ENCODE measurements around the gene TKFC.

TKFC gene, protein sequence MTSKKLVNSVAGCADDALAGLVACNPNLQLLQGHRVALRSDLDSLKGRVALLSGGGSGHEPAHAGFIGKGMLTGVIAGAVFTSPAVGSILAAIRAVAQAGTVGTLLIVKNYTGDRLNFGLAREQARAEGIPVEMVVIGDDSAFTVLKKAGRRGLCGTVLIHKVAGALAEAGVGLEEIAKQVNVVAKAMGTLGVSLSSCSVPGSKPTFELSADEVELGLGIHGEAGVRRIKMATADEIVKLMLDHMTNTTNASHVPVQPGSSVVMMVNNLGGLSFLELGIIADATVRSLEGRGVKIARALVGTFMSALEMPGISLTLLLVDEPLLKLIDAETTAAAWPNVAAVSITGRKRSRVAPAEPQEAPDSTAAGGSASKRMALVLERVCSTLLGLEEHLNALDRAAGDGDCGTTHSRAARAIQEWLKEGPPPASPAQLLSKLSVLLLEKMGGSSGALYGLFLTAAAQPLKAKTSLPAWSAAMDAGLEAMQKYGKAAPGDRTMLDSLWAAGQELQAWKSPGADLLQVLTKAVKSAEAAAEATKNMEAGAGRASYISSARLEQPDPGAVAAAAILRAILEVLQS

DNA sequence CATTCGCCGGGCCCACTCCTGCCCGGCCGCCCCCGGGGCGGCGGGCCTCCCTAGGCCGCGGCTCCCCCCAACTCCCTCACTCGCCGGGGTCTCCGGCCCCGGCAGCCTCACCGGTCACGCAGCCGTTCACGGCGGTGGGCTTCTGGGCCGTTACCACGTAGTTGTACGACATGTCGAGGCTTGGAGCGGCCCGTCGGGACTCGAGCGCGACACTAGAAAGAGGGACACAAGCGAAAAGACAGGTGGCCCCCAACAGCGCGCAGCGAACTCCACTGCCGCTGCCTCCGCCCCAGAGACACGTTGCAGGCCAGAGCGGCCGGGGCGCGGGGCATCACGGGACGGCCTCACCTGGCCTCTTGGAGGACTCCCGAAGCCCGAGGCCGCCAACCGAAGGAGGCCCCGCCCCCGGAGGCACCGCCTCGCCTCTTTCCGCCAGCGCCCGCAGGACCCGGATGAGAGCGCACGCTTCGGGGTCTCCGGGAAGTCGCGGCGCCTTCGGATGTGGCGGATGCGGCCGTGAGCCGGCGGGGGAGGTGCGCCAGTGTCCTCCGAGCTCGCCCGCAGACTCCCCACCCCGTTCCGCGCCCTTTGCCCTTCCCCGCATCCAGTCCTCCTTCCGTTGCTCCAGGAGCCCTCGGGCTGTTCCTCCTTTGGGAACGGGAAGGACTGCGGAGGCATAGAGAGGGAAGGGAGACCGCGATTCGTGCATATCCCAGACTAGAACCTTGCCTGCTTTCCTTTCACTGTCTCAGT lies at the start of gene TKFC, which contains the start of gene DDB1:
TSS of gene TKFC (plus strand) at position 432 of the 753 bp plus-strand sequence. CDS start 1,501 bp downstream, outside the sequence.
TSS of gene DDB1 (minus strand) at position 309 of the 753 bp plus-strand sequence. CDS start at position 172, 137 bp downstream.
- peak; percentile 56 for DNase-seq

DNA sequence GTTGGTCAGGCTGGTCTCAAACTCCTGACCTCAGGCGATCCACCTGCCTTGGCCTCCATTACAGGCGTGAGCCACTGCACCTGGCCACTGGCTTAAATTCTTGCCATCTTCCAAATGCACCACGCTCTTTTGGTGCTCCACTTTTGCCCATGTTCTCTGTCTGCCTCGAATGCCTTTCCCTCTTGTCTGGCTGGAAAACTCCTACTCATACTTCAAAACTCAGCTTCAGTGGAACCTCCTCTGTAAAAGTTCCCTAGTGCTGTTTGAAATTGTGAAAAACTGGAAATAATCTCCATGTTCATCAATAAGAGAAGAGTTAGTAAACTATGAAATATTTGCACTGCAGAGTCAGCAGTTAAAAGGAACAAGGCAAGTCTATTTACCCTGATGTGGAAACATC lies 49.4 kb upstream of the TKFC start:
- DNase-seq = no peak

DNA sequence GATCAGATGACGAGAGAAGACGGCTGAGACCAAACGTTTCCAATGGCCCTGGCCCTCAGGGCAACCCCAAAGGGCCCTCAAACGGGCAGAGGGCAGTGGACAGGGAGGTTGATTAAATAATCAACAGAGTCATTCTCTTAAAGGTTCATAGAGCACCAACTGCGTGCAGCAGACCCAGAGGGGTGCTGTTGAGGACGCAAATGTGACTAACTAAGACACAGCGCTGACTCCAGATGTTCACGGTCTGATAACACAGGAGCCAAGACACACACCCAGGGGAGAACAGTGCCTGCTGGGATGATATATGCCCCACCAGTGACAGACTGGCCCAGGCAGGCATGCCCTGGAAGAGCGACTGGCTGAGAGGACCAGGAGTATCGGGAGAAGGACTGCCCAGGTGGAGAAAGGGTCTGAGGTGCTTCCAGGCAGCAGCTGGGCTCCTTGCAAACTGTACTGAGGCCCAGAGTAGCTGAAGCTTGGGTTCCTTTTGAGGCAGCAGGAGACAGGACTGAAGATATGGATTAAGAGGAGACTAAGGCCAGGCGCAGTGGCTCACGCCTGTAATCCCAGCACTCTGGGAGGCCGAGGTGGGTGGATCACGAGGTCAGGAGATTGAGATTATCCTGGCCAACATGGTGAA lies 45.6 kb upstream of the TKFC start:
- no peak for DNase-seq

DNA sequence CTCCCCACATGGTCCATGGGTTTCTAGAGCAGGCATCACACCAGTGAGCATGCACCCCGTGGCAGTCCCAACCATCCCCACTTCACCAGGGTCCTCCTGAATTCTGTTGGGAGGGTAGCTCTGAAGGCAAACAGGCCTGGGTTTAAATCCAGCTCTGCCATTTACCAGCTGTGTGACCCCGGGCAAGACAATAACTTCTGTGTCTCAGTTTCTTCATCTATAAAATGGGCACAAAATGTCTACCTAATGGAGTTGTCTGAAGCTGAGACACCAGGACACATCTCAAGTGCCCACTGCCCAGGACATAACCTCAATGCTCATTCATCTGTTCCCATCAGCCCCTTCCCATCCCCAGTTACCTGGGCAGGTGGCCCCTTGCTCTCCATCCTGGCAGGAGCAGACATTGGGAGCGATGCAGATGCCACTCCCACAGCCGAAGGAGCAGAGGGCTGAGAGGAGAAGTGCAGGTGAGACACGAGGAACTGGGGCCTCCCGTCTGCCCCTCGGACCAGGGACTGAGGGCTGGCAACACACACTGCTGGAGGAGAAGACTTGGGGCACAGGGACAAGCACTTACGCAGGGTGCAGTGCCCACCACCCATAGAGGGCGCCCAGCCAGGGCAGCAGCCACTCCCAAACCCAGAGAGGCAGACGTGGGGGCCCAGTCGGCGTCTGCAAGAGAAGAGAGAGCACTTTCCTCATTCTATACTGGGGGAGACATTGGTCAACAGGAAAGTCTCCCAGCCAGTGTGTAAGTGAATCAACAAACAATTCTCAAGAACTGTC lies 41.9 kb upstream of the TKFC start:
- DNase-seq = no peak

DNA sequence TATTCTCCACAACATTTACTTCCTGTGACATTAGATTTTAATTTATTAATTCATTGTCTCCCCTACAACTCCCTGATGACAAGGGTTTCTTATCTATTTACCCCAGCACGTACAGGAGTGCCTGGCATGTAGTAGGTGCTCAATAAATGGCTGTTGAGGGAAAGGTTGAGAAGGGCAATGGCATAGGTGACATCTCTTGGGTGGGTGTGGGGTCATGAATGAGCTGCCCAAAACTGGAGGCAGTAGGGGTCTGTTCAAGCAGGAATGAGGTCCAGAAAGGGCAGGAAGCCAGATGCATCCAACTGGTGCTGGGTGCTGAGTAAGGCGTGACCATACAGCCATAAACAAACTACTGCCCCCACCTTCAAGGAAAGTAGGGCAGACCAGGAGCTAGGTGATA lies 40.7 kb upstream of the TKFC start:
- no peak for DNase-seq

DNA sequence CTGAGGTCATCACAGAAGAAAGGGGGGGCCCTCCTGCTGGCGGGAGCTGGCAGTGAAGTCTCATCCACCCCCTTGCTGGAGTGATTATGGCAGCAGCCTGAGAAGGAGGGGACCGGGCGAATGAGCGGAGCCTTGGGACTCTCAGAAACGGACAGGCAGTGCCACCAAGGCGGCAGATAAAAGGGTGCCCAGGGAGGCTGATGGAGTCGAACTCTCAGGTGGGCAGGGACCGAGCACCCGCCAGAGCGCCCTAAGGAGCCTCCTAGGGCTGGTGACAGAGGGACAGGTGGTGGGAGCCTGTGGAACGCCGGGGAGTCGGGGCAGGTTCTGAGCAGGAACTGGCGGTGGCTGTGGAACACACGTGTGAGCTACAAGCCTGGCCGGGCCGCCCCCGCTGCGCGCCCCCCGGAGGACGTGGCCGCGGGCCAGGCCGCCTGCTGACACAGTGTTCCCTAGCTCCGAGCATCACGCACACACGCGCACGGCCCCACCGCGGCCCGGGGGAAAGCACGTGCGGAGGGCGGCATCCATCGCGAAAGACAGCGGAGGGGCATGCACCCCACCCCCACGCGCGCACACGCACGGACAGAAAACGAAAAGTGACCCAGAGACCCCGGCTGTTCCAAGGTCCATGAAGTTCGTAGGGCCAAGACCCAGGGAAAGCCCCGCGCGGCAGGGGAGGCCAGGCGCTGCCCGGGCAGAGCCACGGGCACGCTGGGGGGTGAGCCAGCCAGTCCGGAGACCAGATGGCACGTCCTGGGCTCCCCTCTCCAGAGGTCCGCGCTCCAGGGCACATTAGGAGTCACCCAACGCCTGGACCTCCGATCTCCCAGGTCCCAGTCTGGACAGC lies 38.9 kb upstream of the TKFC start:
- DNase-seq = no peak

GRCh38 chr11:61294717-61295595 lies 38.1 kb upstream of the TKFC start, which contains the start of gene VWCE:
VWCE (minus strand) TSS chr11:61295316; CDS start chr11:61295037, 279 bp downstream.
- no peak for DNase-seq

DNA sequence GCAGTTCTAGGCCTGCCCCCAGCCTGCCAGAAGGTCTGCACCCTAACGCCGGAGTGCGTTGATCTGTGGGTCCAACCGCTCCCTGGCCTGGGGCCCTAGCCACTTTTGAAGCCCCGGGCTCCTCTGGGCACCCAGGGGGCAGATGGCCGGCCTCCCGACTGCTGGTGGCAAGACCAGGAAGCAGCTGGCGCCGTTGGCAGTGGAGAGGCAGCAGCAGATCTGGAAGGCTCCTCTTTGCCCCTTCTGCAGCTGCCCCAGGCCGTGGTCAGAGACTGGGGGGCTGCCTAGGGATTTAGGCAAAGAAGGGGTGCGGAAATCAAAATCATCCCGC lies 37.5 kb upstream of the TKFC start:
- no peak for DNase-seq

GRCh38 chr11:61297341-61297740 lies 35.7 kb upstream of the TKFC start:
- peak; percentile 47 for DNase-seq

DNA sequence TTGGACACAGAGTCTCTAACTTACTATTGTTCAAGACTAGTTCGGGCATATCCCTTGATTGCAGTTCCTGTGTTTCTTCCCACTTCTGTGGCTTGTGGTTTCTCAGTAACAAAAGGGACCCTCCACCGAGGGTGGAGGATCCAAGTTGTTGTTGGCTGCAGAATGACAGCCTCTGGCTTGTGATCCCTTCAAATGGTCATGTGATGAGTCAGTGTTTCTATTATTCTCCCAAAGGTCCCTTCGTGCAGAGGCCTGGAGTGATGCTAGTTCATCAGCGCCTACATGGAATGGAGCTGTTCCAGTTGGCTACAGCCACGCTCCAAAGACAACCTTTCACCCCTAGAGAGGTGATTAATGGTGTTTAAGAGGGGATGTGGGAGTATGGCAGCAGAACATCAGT lies 35.3 kb upstream of the TKFC start:
- DNase-seq = peak; percentile 89

DNA sequence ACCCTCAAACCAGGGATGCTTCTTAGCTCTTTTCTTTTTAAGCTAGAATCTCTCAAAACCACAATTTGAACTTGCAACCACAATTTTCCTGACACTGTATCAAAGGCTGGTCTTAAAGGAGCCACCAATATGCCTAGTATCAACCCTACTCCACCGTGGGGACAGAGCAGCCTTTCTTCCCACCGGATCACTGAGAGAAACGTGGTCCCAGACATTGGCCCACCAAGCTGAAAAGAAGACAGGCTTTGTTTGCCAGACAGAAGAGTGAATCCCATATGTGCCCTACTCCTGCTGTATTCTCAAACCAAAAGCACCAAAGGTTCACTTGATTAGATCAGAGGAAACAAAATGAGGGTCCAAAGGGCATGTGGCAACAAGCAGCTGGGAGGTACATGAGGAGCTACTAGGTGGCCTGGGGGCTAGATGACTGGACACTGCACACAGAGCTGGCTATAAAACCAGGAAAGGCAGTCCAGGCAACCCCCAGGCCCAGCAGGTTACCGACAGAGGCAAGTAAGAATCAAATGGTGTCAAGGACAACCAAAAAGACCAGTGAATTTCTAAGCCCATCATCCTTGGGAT lies 34.3 kb upstream of the TKFC start:
- no peak for DNase-seq

GRCh38 chr11:61302550-61302949 lies 30.5 kb upstream of the TKFC start:
- DNase-seq = no peak

DNA sequence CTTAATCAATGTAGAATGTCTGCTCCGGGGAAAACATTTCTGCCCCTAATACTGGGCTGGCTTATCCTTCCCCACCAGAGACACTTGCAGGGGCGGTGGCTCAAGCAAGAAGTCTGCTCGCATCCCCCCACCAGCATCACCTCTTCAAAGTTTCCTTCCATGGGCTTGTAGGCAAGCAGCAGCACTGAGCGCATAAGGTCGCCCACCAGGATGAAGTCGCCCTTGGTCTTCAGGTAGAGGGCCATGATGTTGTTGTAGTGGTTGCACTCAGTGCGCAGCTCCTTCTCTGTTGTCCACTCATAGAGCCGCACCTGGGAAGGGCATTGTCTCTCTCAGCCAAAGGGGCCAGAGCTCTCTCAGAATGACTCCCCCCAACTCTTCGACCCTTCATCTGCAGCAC lies 29.3 kb upstream of the TKFC start:
- DNase-seq = no peak

- no peak for DNase-seq
These were observed 27.6 kb upstream of the TKFC start for GRCh38 chr11:61305417-61305816.

GRCh38 chr11:61306221-61306620 lies 26.8 kb upstream of the TKFC start:
- no peak for DNase-seq

DNA sequence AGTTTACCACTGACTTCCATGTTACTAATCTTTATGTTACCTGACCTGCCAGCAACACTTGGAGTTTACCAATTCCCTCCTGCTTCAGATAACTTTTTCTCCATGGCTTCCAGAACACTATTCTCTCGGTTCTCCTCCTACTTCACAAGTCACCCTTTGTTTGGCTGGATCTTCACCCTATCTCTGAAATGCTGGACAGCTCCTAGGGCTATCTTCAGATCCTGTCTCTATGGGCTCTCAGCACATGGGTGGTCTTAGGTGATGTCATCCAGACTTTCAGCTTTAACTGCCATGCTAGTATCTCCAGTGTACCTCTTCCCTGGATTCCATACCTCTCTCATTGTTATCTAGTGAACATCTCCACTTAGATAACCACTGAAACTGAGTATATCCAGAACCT lies 25.7 kb upstream of the TKFC start:
- no peak for DNase-seq

DNA sequence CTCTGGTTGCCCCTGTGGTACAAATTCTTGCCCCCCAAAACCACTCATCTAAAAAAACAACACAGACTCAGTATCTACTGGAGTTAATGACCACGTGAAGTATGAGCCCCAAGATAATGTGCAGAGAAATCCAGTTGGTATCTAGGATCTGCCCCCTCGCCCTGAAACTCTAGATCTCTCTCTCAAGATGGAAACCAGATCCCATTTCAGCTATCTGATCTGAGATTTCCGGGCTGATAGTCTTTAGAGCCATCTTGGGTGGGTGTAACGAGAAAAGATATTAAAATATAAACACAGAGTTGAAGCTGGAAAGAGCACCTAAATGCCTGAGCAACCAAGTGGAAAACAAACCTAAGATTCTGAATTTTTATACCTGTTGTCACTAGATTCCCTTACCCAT lies 23.9 kb upstream of the TKFC start:
- DNase-seq = no peak

- DNase-seq = no peak
These were observed 23.3 kb upstream of the TKFC start for GRCh38 chr11:61309739-61310138.

- DNase-seq = no peak
These were observed 22.3 kb upstream of the TKFC start for GRCh38 chr11:61310749-61311148.

GRCh38 chr11:61315260-61315659 lies 17.8 kb upstream of the TKFC start:
- DNase-seq = no peak
